ENCODE measurements around the gene AMELY. TPM values are rescaled to one million over a fixed set of nuclear protein-coding genes. Genes with fewer than 3 reads are reported as not detected.

AMELY gene
- total RNA-seq: not detected

GRCh38 chrY:6911253-6911881 lies at the start of gene AMELY:
Gene AMELY, minus strand, starts transcription at chrY:6911752. Its CDS starts 39,144 bp downstream, at chrY:6872608.
- Histone ChIP-seq H3K4me3 (no peak within 1 kb of the TSS), H3K36me3 (no peaks in the 10 kb centered on the region), H3K27ac (no peak within 1 kb of the TSS), H3K9me3 (no peaks in the 10 kb centered on the region), H3K27me3 (no peaks in the 10 kb centered on the region), H3K4me1 (no peaks in the 10 kb centered on the region)
- no peak for TF ChIP-seq CTCF (IDR thresholded peaks at IDR 0.05)
- DNase-seq (ENCODE audit: low spot score): no peak

- no peak overlapping the region for H3K27ac ChIP-seq
- no peaks in the 10 kb centered on the region for H3K9me3 ChIP-seq
- no peaks in the 10 kb centered on the region for H3K4me1 ChIP-seq
- no peaks in the 10 kb centered on the region for H3K36me3 ChIP-seq
- no peak for TF ChIP-seq CTCF (IDR thresholded peaks at IDR 0.05)
- DNase-seq (ENCODE audit: low spot score): no peak
- H3K27me3 ChIP-seq: no peaks in the 10 kb centered on the region
- H3K4me3 ChIP-seq: no peak overlapping the region
These were observed 38.4 kb upstream of the AMELY start for GRCh38 chrY:6949947-6950346.

GRCh38 chrY:6948378-6948777 lies 36.8 kb upstream of the AMELY start:
- Histone ChIP-seq H3K4me3 (no peak overlapping the region), H3K36me3 (no peaks in the 10 kb centered on the region), H3K27me3 (no peaks in the 10 kb centered on the region), H3K27ac (no peak overlapping the region), H3K9me3 (no peaks in the 10 kb centered on the region), H3K4me1 (no peaks in the 10 kb centered on the region)
- no peak for TF ChIP-seq CTCF (IDR thresholded peaks at IDR 0.05)
- no peak for DNase-seq (ENCODE audit: low spot score)

GRCh38 chrY:6947695-6948094 lies 36.1 kb upstream of the AMELY start:
- H3K27ac ChIP-seq: no peak overlapping the region
- H3K9me3 ChIP-seq: no peaks in the 10 kb centered on the region
- DNase-seq (ENCODE audit: low spot score): no peak
- H3K36me3 ChIP-seq: no peaks in the 10 kb centered on the region
- TF ChIP-seq CTCF (IDR thresholded peaks at IDR 0.05): no peak
- no peak overlapping the region for H3K4me3 ChIP-seq
- H3K4me1 ChIP-seq: no peaks in the 10 kb centered on the region
- H3K27me3 ChIP-seq: no peaks in the 10 kb centered on the region

GRCh38 chrY:6935497-6935896 lies 23.9 kb upstream of the AMELY start:
- Histone ChIP-seq H3K4me3 (no peak overlapping the region), H3K9me3 (no peaks in the 10 kb centered on the region), H3K4me1 (no peaks in the 10 kb centered on the region), H3K27ac (no peak overlapping the region), H3K27me3 (no peaks in the 10 kb centered on the region), H3K36me3 (no peaks in the 10 kb centered on the region)
- TF ChIP-seq CTCF (IDR thresholded peaks at IDR 0.05): no peak
- DNase-seq (ENCODE audit: low spot score): no peak

GRCh38 chrY:6931779-6932396 lies 20.3 kb upstream of the AMELY start:
- Histone ChIP-seq H3K4me1 (no peaks in the 10 kb centered on the region), H3K27me3 (no peaks in the 10 kb centered on the region), H3K27ac (no peak overlapping the region), H3K36me3 (no peaks in the 10 kb centered on the region), H3K9me3 (no peaks in the 10 kb centered on the region), H3K4me3 (no peak overlapping the region)
- no peak for TF ChIP-seq CTCF (IDR thresholded peaks at IDR 0.05)
- no peak for DNase-seq (ENCODE audit: low spot score)

Measured in right atrium auricular region (tissue), 2 donors.